DOHH2 (cell line): ENCODE measurements around the gene XRRA1.

Experiments used
- EZH2phosphoT487 ChIP-seq: fragments of 200-600 bp; sonication (generic); IDR thresholded peaks from 2 replicates; pipeline ENCODE4 v1.6.1; 2017; ENCODE audit warnings: borderline replicate concordance, mild to moderate bottlenecking, antibody characterized with exemption, low read length, moderate library complexity, mixed read lengths
- TF ChIP-seq, protein P1 (sequence below): fragments of 200-600 bp; sonication (generic); IDR thresholded peaks from one replicate; pipeline ENCODE4 v1.5.1; 2014; ENCODE audit warnings: antibody characterized with exemption, mild to moderate bottlenecking, low read depth, low read length; ENCODE audit not compliant: poor library complexity, severe bottlenecking

DNA sequence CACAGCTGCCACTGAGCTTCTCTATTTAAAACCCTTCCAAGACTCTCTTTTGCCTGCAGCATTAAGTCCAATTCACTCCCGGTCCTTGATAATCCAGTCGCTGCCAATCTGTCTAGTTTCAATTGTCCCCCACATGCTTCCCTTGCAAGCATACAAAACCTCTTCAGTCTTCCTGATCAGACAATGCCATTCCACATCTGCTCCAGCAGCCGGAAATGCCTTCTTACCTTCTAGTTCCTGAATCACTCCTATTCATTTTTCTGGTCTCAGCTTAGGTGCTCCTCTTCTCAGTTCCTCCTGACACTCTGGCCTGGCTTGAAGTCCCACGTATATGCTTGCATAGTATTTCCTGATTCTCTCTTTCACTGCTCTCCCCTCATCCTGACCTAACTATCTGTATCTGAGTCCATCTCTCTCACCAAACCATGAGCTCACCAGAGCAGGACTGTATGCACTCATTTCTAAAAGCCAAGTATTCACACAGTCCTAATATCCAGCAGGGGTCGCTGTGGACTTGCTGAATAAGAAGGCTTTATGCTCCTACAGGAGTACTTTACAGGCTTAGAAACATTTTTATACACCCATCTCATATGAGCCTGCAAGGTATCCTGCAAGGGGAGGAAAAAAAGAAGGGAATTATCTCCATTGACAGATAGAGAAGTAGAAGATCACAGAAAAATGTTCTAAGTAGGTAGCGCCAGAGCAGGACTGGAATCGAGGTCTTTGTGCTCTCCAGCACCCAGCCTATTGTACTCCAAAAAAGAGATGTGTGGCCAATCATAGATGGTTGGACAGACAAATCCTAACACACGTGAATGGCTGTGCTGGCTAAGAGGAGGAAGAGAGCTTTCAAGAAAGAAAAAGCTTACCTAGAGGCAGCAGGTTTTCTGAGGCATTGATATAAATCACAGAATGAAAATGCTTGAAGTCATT is 19.2 kb downstream of the XRRA1 start:
- TF ChIP-seq, protein P1, sequence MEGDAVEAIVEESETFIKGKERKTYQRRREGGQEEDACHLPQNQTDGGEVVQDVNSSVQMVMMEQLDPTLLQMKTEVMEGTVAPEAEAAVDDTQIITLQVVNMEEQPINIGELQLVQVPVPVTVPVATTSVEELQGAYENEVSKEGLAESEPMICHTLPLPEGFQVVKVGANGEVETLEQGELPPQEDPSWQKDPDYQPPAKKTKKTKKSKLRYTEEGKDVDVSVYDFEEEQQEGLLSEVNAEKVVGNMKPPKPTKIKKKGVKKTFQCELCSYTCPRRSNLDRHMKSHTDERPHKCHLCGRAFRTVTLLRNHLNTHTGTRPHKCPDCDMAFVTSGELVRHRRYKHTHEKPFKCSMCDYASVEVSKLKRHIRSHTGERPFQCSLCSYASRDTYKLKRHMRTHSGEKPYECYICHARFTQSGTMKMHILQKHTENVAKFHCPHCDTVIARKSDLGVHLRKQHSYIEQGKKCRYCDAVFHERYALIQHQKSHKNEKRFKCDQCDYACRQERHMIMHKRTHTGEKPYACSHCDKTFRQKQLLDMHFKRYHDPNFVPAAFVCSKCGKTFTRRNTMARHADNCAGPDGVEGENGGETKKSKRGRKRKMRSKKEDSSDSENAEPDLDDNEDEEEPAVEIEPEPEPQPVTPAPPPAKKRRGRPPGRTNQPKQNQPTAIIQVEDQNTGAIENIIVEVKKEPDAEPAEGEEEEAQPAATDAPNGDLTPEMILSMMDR, result peak; percentile 96
- no peak for TF ChIP-seq EZH2phosphoT487
